IPS-NIHi7 (cell line): Measurements from ENCODE around the gene HERPUD1.
A peak's percentile ranks its signal among the peaks of the same experiment; 100 is the strongest.
"Not testable (repeated sequence)": the region's sequence is repeated elsewhere in the genome, so short reads cannot be mapped to it uniquely, and the experiment has no call there.

Experiments
- DNase-seq: peaks from one replicate; pipeline ENCODE4 v3.0.0; 2012; ENCODE audit warnings: mixed read lengths; ENCODE audit errors: extremely low spot score

Gene HERPUD1

GRCh38 chr16:56931892-56932720 lies at the start of gene HERPUD1:
TSS of gene HERPUD1 (plus strand) at chr16:56932142. CDS start at chr16:56932245, 103 bp downstream.
- DNase-seq: peak; percentile 100

GRCh38 chr16:56883586-56883985 lies 48.4 kb upstream of the HERPUD1 start:
- no peak for DNase-seq

- no peak for DNase-seq
Observed at GRCh38 chr16:56884026-56884582, 47.8 kb upstream of the HERPUD1 start.

GRCh38 chr16:56884929-56885328 lies 47.0 kb upstream of the HERPUD1 start:
- DNase-seq: not testable (repeated sequence)

GRCh38 chr16:56885446-56886162 lies 46.3 kb upstream of the HERPUD1 start:
- DNase-seq: no peak

GRCh38 chr16:56886296-56886695 lies 45.6 kb upstream of the HERPUD1 start:
- DNase-seq: no peak

- DNase-seq: no peak
Observed at GRCh38 chr16:56886826-56887225, 45.1 kb upstream of the HERPUD1 start.

GRCh38 chr16:56888806-56889205 lies 43.1 kb upstream of the HERPUD1 start:
- DNase-seq: no peak

- DNase-seq: peak; percentile 45
Observed at GRCh38 chr16:56889206-56889605, 42.7 kb upstream of the HERPUD1 start.

- DNase-seq: no peak
Observed at GRCh38 chr16:56891685-56892084, 40.3 kb upstream of the HERPUD1 start.

- DNase-seq: no peak
Observed at GRCh38 chr16:56892705-56893104, 39.2 kb upstream of the HERPUD1 start.

GRCh38 chr16:56894331-56894917 lies 37.5 kb upstream of the HERPUD1 start:
- no peak for DNase-seq

GRCh38 chr16:56895813-56896212 lies 36.1 kb upstream of the HERPUD1 start:
- DNase-seq: no peak

- DNase-seq: no peak
Observed at GRCh38 chr16:56896244-56896643, 35.7 kb upstream of the HERPUD1 start.

- DNase-seq: no peak
Observed at GRCh38 chr16:56897026-56897799, 34.7 kb upstream of the HERPUD1 start.

- no peak for DNase-seq
Observed at GRCh38 chr16:56898847-56899246, 33.1 kb upstream of the HERPUD1 start.

GRCh38 chr16:56903866-56904265 lies 28.1 kb upstream of the HERPUD1 start:
- DNase-seq: no peak

- no peak for DNase-seq
Observed at GRCh38 chr16:56907401-56907800, 24.5 kb upstream of the HERPUD1 start.

GRCh38 chr16:56909527-56909979 lies 22.4 kb upstream of the HERPUD1 start:
- no peak for DNase-seq

GRCh38 chr16:56910112-56910511 lies 21.8 kb upstream of the HERPUD1 start:
- no peak for DNase-seq
